Panc1 (cell line): ENCODE measurements around the gene MRRF. TPM values are rescaled to one million over a fixed set of nuclear protein-coding genes. Genes with fewer than 3 reads are reported as not detected.

Experiments used
- ATAC-seq: fragments of 200-7000 bp; cut with Tn5 transposase; 2 replicates; pipeline ENCODE4 v1.9.1; 2020; ENCODE audit warnings: mild to moderate bottlenecking, moderate library complexity
- BruUV-seq: library from RNA; stranded (reverse); fragments of 400-500 nt; replicated peaks from 2 replicates; lab custom pipeline; 2021; lab: Mats Ljungman, UMichigan
- CTCF ChIA-PET: fragments of 300-600 bp; sonication (Branson Sonifier 250); formaldehyde crosslinking; loops from one replicate; lab custom pipeline; 2022; ENCODE audit warnings: antibody characterized with exemption; lab: Charles Lee
- POLR2A ChIA-PET: fragments of 300-600 bp; sonication (Branson Sonifier 250); formaldehyde crosslinking; loops from one replicate; lab custom pipeline; 2022; ENCODE audit warnings: antibody characterized with exemption; lab: Charles Lee
- DNase-seq: peaks from one replicate; pipeline ENCODE4 v3.0.0-alpha.2; 2010; ENCODE audit warnings: low read depth, low spot score
- H3K27ac ChIP-seq: 2 replicates; pipeline ENCODE4 v1.5.1; 2011; ENCODE audit warnings: mild to moderate bottlenecking, low read length, inconsistent platforms
- H3K27me3 ChIP-seq: fragments of 200-500 bp; sonication (Bioruptor generic); 2 replicates; pipeline ENCODE4 v1.6.0; 2014; ENCODE audit warnings: low read length, inconsistent platforms; ENCODE audit not compliant: control insufficient read depth, insufficient read depth
- H3K36me3 ChIP-seq: fragments of 200-500 bp; sonication (Bioruptor generic); 2 replicates; pipeline ENCODE4 v1.5.1; 2014; ENCODE audit warnings: inconsistent platforms, mild to moderate bottlenecking, low read length, moderate library complexity; ENCODE audit not compliant: control insufficient read depth, insufficient read depth
- H3K4me1 ChIP-seq: 2 replicates; pipeline ENCODE4 v1.5.1; 2011; ENCODE audit warnings: inconsistent platforms, mild to moderate bottlenecking, low read length, moderate library complexity; ENCODE audit not compliant: control insufficient read depth, insufficient read depth
- H3K4me3 ChIP-seq, 2 experiments: 2 replicates each; pipeline ENCODE4 v1.5.1; 2011 to 2012; ENCODE audit warnings: low read depth in 2 of 2, low read length in 2 of 2, mild to moderate bottlenecking in 2 of 2, inconsistent platforms in 1 of 2, moderate library complexity in 1 of 2
- H3K9me3 ChIP-seq: fragments of 200-500 bp; sonication (Bioruptor generic); 2 replicates; pipeline ENCODE4 v1.5.1; 2014; ENCODE audit warnings: low read depth, mild to moderate bottlenecking, inconsistent platforms, low read length, moderate library complexity; ENCODE audit not compliant: control insufficient read depth, insufficient read depth
- CTCF ChIP-seq: fragments of 450-650 bp; IDR thresholded peaks from 2 replicates; pipeline ENCODE4 v1.5.1; 2017; ENCODE audit warnings: mild to moderate bottlenecking
- POLR2AphosphoS5 ChIP-seq: IDR thresholded peaks from 2 replicates; pipeline ENCODE4 v1.6.1; 2012; ENCODE audit warnings: mild to moderate bottlenecking, low read depth, low read length, moderate library complexity
- REST ChIP-seq, 2 experiments: IDR thresholded peaks; 2 replicates each; pipeline ENCODE4 v1.6.1; 2011 to 2012; ENCODE audit warnings: low read depth in 2 of 2, control low read depth in 1 of 2, low read length in 1 of 2, mild to moderate bottlenecking in 1 of 2, moderate library complexity in 1 of 2; ENCODE audit not compliant: insufficient read depth in 1 of 2
- SIN3A ChIP-seq: IDR thresholded peaks from 2 replicates; pipeline ENCODE4 v1.6.1; 2012; ENCODE audit warnings: low read depth, mild to moderate bottlenecking, low read length, moderate library complexity, borderline replicate concordance; ENCODE audit not compliant: insufficient read depth
- TCF7L2 ChIP-seq: IDR thresholded peaks from 2 replicates; pipeline ENCODE4 v1.6.1; 2011; ENCODE audit warnings: mild to moderate bottlenecking, low read depth, low read length, inconsistent platforms
- in situ Hi-C: cut with HindIII; loops from 2 replicates; pipeline ENCODE4 v1.10.0; 2016; ENCODE audit warnings: low sequenced_read_pairs, low pct_unique_long_range_greater_than_20kb
- intact Hi-C: fragments of 100-400 bp; cut with micrococcal nuclease; formaldehyde crosslinking; loops from one replicate; pipeline ENCODE4 v1.10.0; 2022; ENCODE audit not compliant: unreplicated experiment
- total RNA-seq: library from RNA; stranded (reverse); gene quantifications from one replicate; pipeline ENCODE4 v1.2.1, GENCODE V29; 2021; ENCODE audit not compliant: unreplicated experiment

Gene MRRF
- total RNA-seq, 1 experiment from 2014 or later = 28.4 TPM

DNA sequence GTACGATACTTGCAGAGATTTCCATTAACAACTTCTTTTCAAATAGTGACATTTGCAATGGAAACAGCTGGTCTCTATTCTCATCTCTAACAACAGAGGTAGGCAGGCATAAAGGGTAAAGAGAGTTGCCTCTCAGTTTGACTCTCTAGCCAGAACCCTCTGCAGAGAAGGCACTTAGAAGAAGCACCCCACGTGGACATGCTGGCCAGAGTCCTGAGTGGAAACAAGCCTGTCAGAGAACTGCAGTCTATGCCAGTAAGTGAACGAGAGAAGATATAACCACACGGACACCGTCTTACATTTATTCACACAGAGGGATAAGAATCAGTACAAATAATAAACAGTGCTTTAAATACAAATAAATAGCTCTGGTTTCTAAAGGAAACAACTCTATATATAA, 25.0 kb upstream of the MRRF start:
- no TSS peak for BruUV-seq
- H3K36me3 ChIP-seq = peaks cover 16% of the 10 kb centered on the region
- no peak overlapping the region for H3K4me3 ChIP-seq
- H3K4me1 ChIP-seq = no peaks in the 10 kb centered on the region
- TF ChIP-seq TCF7L2 = no peak
- TF ChIP-seq CTCF = no peak
- TF ChIP-seq SIN3A = no peak
- no peak for TF ChIP-seq POLR2AphosphoS5
- TF ChIP-seq REST (IDR thresholded peaks at IDR 0.05; ENCODE audit: insufficient read depth in 1 of 2, low read depth in 2 of 2, low read length in 1 of 2) = no peak
- no peak for DNase-seq
- in situ Hi-C loops (no loop called here), intact Hi-C loops (no loop called here)
- ATAC-seq = no peak
- CTCF ChIA-PET = no interaction called here
- H3K9me3 ChIP-seq = no peaks in the 10 kb centered on the region
- POLR2A ChIA-PET = no interaction called here
- H3K27me3 ChIP-seq = no peaks in the 10 kb centered on the region
- no peak overlapping the region for H3K27ac ChIP-seq

DNA sequence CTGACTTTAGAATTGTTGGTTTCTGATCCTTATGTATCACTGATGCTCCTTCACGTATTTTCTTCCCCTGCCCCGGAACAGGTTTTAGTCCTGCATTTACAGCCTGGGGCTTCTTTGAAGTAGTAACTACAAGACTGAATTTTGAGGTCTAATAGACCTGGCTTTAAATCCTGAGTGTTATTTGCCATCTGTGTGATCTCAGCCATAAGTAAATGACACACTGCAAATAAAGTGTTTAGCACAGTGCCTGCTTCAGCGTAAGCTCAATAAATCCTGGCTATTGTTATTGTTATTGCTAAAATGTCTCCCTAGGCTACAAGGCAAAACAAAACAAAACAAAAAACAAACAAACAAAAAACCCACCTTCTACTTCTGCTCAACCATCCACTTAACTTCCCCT, 20.3 kb upstream of the MRRF start:
- H3K27me3 ChIP-seq = no peaks in the 10 kb centered on the region
- no peak overlapping the region for H3K27ac ChIP-seq
- no peak overlapping the region for H3K4me3 ChIP-seq
- H3K36me3 ChIP-seq = peaks cover 16% of the 10 kb centered on the region
- in situ Hi-C loops = no loop called here
- ChIA-PET CTCF (no interaction called here), POLR2A (no interaction called here)
- DNase-seq (no peak), ATAC-seq (no peak)
- no TSS peak for BruUV-seq
- TF ChIP-seq CTCF = no peak
- TF ChIP-seq TCF7L2 = no peak
- no peak for TF ChIP-seq SIN3A
- TF ChIP-seq POLR2AphosphoS5 = no peak
- TF ChIP-seq REST (IDR thresholded peaks at IDR 0.05; ENCODE audit: insufficient read depth in 1 of 2, low read depth in 2 of 2, low read length in 1 of 2) = no peak
- intact Hi-C loops = no loop called here
- no peaks in the 10 kb centered on the region for H3K4me1 ChIP-seq
- H3K9me3 ChIP-seq = no peaks in the 10 kb centered on the region
